Activated CD4-positive, alpha-beta T cell treated with anti-CD3 and anti-CD28 coated beads for 24 hours (primary cell): ENCODE measurements around the gene TSR1.
"Not testable (repeated sequence)": the region's sequence is repeated elsewhere in the genome, so short reads cannot be mapped to it uniquely, and the experiment has no call there.

Source experiments
- DNase-seq, 2 donors: peaks; one replicate each; pipeline ENCODE4 v3.0.0-alpha.2; 2020; ENCODE audit warnings: low read depth in 2 of 2

Gene TSR1

GRCh38 chr17:2337544-2338314, 1.5 kb upstream of the TSR1 start:
- DNase-seq = peak; percentile 16 to 41

GRCh38 chr17:2336852-2337543, 741 bp upstream of the TSR1 start, which contains the start of gene SGSM2:
SGSM2 (plus strand) TSS chr17:2337501; CDS start chr17:2337689, 188 bp downstream.
- DNase-seq = peak; percentile 52

GRCh38 chr17:2335726-2336214, 487 bp downstream of the TSR1 start:
- no peak for DNase-seq

GRCh38 chr17:2331303-2331702, 5.0 kb downstream of the TSR1 start:
- DNase-seq = no peak

- DNase-seq = no peak
Observed at GRCh38 chr17:2323629-2324314, 12.5 kb downstream of the TSR1 start.

- DNase-seq = no peak
Observed at GRCh38 chr17:2321399-2321798, 14.9 kb downstream of the TSR1 start.

GRCh38 chr17:2319051-2319450, 17.2 kb downstream of the TSR1 start:
- DNase-seq = no peak

- DNase-seq = no peak
Observed at GRCh38 chr17:2317796-2318195, 18.5 kb downstream of the TSR1 start.

- not testable (repeated sequence) for DNase-seq
Observed at GRCh38 chr17:2316916-2317205, 19.4 kb downstream of the TSR1 start.

GRCh38 chr17:2312736-2313135, 23.5 kb downstream of the TSR1 start:
- no peak for DNase-seq

- no peak for DNase-seq
Observed at GRCh38 chr17:2309338-2310154, 26.7 kb downstream of the TSR1 start.

GRCh38 chr17:2304931-2305330, 31.3 kb downstream of the TSR1 start:
- no peak for DNase-seq

GRCh38 chr17:2303204-2304188, 32.8 kb downstream of the TSR1 start, which contains the start of the genes SMG6 and SRR:
SMG6 (minus strand) TSS chr17:2303785; CDS start chr17:2303720, 65 bp downstream.
SRR (plus strand) TSS chr17:2303950; CDS start chr17:2315561, 11,611 bp downstream.
- peak; percentile 90 to 91 for DNase-seq

- DNase-seq = no peak
Observed at GRCh38 chr17:2302778-2303203, 33.5 kb downstream of the TSR1 start.

- DNase-seq = no peak
Observed at GRCh38 chr17:2299756-2300155, 36.5 kb downstream of the TSR1 start.

GRCh38 chr17:2299136-2299535, 37.1 kb downstream of the TSR1 start:
- DNase-seq = no peak

GRCh38 chr17:2297023-2297422, 39.2 kb downstream of the TSR1 start:
- no peak for DNase-seq

GRCh38 chr17:2295575-2295974, 40.7 kb downstream of the TSR1 start:
- DNase-seq = no peak

- DNase-seq = no peak
Observed at GRCh38 chr17:2292100-2292499, 44.2 kb downstream of the TSR1 start.

- no peak for DNase-seq
Observed at GRCh38 chr17:2289878-2290478, 46.3 kb downstream of the TSR1 start.
